Activated CD4-positive, CD25-positive, alpha-beta regulatory T cell (primary cell): Measurements from ENCODE around the gene CRYBG1.

ENCODE experiments used
- DNase-seq, 4 experiments: peaks; one replicate each; lab custom pipeline; 2025; lab: John Stamatoyannopoulos, UW

The CRYBG1 gene

DNA sequence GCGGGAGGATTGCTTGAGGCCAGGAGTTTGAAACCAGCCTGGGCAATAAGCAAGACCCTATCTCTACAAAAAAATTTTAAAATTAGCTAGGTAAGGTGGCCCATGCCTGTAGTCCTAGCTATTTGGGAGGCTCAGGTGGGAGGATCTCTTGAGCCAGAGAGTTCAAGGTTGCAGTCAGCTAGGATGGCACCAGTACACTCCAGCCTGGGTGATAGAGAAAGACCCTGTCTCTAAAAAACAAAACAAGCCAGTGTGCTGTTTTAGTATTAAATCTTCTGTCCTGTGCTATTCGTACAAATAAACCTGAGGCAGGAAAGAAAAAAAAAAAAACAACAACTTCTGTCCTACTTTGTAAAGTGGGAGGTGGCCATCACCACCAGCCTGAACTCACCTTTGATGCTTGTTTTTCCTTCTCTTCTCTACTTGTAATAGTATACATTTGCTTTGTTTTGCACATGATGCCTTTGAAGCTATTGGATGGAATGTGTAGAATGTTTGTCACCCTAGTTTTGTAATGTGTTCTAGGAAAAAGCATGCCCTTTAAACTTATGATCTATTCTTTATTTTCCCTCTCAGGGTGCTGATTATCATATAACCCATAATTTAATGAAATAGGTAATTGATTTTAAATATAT is 102.5 kb downstream of the CRYBG1 start:
- DNase-seq, result no peak

DNA sequence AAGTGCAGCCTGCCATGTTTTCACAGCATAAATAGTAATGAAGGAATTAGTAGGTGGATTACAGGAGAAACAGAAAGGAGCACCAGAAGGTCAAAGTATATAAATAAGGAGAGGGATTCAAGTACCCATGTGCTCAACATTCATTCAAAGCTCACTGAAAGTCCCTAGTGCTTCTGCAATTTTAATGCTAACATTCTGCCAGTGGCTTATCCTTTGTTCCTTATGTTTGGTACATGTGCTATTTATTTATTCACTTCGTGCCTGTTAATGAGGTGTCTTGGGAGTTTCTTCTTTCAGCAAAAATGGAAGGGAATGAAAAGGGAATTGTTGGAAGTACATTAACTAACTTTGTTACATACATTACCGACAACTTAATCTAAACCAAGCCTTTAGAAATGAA is 105.7 kb downstream of the CRYBG1 start:
- no peak for DNase-seq

DNA sequence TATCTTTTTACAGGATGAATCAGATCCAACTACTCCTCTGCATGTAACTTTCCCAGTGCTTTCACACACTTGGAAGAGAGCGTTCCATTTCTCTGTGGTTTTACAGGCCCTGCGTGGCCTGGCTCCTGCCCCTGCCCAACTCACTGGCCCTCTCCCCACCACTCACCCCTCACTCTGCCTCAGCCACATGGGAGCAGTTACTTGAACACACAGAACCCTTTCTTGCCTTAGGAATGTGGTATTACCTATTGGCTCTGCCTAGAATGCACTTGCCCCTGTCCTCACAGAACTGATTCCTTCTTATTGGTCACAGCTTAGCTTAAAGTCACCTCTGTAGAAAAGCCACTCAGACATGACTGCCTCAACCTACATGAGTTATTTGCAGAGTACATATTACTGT is 108.4 kb downstream of the CRYBG1 start:
- DNase-seq, result no peak

DNA sequence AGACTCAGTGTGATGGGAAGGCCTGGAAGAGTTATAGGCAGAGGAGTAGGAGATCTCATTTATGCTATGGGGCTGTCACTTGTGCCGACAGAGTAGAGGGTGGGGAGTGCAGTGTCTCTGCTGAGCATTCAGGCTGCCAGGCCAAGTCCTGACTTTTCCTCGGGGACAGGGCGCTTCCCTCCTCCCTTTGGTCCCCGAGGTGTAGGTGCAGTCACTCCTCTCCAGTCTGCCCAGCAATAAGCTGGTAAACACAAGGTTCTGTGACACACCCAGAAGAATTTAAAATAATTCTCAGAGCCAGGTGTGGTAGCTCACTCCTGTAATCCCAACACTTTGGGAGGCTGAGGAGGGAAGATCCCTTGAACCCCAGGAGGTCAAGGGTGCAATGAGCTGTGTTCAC is 109.4 kb downstream of the CRYBG1 start:
- no peak for DNase-seq

DNA sequence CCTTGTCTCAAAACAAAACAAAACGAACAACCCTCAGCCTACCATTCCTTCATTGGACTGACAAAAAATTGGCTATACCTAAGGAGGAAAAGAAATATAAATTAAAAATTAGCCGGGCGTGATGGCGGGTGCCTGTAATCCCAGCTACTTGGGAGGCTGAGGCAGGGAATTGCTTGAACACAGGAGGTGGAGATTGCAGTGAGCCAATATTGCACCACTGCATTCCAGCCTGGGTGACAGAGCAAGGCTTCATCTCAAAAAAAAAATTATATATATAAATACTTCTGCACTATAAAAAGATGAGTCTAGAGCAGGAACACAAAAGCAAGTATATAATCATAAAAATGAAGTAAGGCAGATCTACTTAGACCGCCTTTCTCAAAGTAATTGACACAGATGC is 109.8 kb downstream of the CRYBG1 start:
- no peak for DNase-seq

DNA sequence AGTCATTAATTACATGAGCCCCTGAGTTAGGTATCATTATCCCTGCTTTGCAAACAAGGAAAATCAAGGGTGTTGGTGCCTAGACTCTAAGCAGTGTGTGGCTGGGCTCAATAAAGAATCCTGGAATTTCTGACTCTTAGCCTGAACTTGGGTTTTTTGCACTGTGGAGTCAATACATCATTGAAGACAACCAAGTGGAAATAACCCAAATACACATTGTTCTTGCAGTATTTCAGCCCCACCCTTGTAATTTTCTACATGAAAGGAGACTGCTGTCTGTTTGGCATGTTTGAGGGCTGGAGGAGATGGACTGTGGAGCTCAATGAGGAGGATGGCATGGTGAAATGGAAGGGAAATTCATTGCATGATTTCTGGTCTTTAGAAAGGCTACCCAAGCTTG is 110.3 kb downstream of the CRYBG1 start:
- no peak for DNase-seq

DNA sequence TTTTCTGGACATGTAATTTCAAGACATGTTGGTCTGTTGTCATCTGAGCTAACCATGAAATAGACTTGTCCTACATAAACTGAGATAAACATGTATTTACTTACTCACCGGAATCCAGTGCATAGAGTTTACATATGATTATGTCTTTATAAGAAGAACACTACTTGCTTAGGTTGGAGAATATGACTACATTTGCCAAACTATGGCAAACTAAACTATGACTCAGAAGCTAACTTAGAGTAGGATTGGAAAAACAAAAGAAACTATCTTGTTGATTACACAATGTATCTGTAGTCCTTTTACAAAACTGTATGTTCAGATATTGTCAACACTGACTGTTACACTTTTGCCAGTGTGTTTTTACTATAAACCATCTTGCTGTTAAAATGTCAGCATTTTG is 113.3 kb downstream of the CRYBG1 start:
- DNase-seq, result no peak

DNA sequence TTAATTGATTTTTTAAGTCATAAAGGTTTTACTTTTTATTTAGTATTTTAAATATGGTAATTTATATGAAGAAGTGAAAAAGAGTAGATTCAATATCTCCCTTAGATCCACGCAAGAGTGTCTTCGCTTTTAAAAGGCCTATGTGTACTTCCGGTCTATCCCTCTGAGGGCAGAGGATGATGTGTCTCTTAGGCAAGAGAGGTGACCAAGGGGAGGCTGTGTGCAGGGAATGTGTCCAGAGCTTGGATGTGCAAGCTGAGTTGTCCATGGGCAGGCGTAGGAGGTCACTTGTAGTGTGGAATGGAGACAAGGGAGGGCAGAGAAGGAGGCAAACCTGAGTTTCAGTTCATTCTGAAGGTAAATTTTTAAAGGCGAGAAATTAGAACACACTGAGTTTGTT is 113.9 kb downstream of the CRYBG1 start:
- DNase-seq, result no peak

DNA sequence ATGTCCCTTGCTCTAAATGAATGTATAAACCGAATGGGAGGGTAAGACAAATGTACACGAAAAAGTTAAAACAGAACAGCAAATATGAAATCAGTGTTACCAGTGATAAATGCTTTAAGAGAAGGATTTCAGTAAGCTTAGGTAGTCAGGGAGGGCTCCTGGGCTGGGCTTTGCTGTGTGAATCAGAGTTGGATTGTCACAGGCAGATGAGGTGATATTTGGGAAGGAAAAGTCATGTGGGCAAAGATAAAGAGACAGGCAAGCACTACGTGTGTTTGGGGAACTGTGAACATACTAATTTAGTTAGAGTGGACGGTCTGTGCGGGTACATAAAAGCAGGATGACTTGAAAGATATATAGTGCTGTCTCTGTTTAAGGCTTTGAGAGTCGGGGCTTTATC is 114.8 kb downstream of the CRYBG1 start:
- DNase-seq, result no peak

DNA sequence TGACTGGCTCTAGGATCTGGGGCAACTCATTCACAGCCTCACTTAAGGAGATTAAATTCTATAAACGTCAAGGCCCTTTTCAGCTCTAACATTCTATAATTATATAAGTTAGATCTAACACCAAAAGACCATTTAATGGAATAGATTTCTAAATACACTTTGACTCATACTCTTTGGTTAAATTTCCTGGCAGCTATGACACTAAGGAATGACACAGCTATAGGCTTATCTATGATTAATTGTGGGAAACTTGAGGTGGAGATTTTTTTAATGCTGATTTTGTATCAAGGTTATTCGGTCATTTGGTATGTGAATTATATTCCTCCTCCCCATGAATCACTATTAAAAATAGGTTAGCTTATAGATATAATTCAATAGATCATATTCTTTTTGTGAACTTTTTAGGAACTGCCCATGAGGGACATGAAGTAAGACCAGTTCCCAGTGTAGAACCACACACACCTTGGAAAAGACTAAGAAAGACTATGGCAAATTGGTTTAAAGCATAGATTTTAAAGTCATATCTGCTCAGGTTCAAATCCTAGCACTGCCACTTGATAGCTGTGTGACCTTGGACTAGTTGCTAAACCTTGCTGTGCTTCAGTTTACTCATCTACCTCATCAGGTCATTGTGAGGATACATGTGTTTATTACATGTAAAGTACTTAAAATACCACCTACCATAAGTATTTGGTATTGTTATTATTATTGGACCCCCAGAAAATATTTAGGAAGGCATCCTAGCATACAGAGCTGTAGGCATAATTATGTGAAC is 116.0 kb downstream of the CRYBG1 start:
- DNase-seq, result no peak

DNA sequence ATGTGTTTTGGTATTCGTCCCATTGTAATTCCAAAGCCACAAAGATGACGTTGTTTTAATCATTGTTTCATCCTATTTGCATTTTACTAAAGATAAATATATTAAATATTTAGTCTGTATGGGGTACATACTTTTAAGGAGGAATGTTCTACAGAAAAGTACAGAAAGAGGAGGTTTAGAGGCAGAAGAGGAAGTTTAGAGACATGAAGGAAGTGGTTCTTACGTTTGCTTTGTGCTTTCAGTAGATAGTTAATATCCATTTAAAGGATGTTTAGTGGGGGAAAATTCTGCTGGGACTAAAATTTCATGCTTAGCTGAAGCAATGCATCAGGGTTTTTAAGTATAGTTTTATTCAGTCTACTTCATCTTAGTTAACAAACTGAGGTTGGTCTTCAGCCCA is 116.6 kb downstream of the CRYBG1 start:
- DNase-seq, result no peak

DNA sequence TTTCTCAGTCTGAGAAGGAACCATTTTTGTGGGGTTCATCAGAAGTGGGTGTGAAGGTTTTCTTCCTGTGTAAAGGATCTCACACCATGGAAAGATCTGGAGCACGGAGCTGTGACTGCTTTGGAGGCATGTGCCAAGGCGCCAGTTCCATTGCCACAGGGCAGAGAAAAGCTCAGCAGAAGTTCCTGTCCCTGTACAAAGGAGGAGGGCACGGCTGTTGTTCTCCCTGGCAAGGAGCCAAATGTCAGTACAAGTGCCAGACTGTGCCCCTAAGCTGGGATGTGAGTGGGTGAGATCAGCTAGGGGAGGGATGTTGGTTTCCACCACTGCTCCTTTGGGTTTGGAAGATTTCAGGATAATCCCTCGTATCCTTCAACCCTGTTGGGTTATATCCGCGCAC is 117.3 kb downstream of the CRYBG1 start:
- no peak for DNase-seq

DNA sequence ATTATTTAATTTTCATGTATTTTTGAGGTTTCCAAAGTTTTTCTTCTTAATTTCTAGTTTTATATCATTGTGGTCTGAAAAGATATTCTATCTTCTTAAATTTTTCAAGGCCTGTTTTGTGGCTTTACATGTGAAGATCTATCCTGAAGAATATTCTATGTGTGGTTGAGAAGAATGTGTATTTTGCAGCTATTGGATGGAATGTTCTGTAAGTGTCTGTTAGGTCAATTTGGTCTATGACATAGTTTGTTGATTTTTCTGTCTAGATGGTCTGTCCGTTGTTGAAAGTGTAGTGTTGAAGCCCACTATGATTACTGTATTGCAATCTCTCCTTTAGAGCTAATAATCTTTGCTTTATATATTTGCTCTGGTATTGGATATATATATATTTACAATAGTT is 125.7 kb downstream of the CRYBG1 start:
- DNase-seq, result no peak

DNA sequence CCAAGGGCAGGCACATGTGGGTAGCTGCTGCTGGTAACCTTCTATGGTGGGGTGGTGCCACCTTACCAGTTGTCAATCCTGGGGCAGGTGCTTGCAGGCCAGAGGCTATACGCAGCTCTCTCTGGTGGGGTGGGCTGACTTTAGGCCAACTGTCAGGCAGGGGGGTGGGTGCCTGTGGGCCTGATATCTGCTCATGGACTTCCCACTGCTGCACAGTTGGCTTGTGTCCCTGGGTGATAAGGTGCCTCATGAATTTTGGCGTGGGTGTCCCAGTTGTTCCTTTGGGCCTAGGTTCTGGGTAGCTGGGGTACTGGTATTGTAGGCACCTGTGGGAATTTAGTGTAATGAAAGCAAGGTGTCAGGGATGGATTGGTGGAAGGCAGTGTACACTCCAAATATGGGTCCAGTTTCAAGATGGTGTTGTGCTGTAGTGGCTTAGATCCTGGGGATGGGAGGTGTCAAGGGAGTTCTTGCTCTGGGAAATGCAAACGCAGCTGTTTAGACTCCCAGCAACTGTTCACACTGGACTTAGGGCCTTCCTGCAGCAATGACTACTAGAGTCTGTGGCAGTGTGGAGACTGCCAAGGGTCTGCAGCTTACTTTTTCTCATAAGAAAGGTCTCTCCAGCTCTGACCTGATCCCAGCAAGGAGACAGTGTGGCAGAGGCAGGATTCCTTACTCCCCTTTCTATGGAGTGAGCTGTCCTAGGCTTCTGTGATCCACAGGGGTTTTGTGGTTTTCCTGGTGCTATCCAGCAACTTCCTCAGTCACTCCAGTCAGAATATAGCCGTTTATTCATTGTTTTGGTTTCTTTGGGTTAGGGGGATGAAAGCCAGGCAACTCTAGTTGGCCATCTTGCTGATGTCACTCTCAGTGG is 128.2 kb downstream of the CRYBG1 start:
- no peak for DNase-seq

DNA sequence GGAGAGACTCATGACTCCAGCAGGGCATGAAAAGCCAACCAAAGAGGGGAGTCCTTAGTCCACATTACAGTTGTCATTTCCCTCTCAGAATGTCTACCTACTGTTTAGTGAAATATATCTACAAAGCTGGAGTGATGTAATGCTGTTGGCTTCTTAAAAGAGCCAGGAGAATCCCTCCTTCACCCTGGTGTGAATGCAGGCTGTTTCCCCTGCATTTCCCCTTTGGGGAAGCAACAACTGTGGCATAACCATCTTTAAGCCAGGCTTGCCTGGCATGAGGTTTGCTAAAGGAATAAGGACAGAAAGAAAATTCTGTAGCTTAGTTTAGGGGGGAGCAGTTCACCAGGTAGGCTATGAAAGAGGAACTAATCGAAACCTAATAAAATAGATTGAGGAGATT is 129.5 kb downstream of the CRYBG1 start:
- no peak for DNase-seq

DNA sequence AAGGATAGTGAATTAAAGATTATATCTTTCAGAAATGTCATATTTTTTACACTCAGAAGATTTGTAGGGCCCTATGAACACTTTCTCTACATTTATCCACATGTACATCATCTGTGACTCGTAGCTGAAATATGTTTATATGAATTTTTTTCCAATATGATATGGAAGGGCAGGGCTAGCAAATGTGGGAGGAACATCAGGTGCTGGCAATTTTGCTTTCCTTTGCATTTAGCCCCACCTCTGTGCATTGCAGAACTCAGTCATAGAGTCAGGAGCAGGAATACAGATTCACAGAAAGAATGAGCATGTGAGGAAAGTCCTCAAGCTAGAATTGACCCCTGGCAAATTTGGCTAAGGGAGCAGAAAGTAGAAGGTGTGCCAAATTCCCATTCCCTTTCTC is 129.9 kb downstream of the CRYBG1 start:
- DNase-seq, result no peak

DNA sequence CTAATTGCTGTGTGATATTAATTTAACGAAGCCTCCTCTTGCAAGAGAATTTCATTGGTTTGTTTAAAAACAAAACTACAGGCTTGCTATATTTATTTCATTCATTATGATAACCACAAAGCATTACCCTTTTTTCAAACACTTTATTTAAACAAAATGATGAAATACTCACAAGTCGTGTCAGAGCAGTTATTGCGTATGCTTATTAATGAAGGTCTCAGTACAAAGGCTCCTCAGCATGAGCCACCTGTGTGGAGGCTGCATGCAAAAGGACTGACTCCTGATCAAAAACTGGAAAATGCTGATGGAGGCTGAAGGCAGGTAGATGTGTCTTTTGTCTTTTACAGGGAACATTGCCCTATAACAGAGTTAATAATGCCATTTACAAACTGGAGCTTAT is 130.5 kb downstream of the CRYBG1 start:
- DNase-seq, result no peak

DNA sequence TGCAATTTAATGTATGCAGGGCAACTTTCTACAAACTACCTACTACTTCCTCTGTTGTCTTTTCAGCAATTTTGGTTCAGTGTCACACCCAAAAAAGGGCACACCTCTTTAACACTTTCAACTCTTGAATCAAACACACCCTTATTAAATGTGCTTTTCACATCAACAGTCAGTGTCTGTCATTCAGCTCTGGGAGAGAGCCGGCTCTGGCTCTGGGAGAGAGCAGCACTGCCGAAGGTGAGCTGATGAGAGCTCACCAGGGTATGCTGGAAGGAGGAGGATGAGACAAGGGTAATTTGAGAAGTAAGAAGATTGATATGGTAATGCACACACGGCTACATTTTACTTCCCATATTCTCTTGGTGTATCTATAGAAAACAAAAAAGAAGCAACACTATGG is 134.5 kb downstream of the CRYBG1 start:
- no peak for DNase-seq

DNA sequence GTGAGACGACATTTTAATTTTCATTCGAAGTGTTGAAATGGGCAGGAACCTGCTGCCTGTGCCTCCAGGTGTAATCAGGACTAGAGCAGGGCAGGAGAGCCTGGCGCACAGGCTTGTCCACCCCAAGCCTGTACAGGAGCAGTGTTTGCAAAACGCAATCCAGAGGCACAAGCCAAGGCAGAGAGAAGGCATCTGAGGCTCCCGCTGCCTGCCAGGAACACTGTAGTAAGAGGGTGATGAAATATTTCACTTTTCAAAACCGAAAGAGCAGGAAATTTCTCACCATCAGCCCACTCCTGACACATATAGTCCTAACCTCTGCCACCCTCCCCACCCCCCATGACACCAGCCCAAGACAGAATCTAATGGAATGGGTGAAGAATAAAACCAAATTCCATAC is 136.3 kb downstream of the CRYBG1 start:
- no peak for DNase-seq

DNA sequence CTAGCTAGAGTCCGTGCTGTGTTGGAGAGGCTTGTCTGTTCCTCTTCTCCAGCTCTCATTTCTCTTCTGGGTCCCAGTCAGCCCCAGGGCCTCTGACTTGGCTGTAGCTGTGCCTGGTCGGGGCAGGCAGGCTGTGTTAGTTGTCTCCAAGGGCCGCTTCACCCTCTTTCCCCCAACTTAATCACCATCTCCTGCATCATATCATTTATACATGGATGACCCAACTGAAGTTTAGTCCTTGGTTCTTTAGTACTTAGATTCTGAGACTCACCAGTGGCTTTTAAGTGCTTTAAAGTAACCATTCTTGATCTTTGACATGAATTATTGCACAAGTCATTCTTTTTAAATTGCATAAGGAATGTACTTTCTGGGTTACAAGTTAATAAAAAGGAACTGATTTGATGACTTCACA is 141.4 kb downstream of the CRYBG1 start:
- no peak for DNase-seq

DNA sequence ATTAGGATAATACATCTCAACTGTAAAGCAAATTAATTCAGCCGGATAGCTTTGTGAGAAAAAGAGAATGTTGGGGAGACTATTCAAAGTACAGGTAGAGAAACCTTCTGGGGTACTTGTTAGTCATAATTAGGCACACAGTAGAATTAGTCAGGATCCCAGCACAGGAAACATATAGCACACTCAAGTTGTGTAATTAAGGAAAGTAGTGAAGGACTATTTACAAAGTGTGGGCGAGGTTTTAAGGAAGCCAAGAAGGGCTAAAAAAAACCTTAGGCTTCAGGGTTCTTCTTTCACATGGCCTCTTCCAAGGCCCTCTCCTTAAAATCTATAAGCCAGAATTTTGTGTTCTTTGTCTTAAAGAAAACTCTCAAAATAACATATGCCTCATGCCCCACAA is 142.0 kb downstream of the CRYBG1 start:
- no peak for DNase-seq

DNA sequence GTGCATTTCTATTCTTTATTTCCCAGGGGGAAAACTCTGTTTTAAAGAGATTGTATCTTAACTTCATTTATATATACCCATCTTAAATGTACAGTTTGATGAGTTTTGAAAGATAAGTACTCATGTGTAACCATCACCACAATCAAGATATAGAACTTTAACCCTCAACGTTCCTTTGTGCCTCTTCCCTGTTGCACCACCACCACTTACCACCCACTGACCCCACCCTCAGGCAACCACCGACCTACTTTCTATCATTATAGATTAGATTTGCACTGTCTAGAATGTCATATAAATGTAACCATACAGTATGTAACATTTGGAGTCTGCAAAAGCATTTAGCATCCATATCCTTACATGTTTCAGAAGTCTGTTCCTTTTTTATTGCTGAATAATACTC is 147.8 kb downstream of the CRYBG1 start:
- no peak for DNase-seq

DNA sequence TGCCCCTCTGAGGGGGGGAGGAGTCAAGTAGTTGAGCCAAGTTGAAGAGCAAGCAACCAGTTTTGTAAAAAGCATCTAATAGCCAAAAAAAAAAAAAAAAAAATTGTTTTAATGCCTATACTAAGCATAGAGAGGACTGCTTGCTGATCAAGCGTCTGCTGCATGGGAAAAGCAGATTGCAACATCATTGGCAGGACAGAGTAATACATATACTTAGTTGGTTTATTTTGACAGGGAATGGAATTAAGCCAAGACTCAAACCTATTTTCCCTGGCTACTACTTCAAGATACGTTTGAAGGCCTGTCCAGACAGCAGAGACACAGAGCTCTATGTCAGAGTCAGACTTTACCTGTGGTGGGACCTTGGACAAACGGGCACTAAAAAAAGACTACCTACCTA is 148.3 kb downstream of the CRYBG1 start:
- DNase-seq, result no peak
